Non-pigmented ciliary epithelial cell (primary cell): ENCODE results near the gene SMLR1.

ENCODE experiments used
- DNase-seq: peaks from one replicate; pipeline ENCODE4 v3.0.0-alpha.2; 2010; ENCODE audit warnings: low read depth

Gene SMLR1

GRCh38 chr6:130851026-130851425 is 23.8 kb downstream of the SMLR1 start:
- DNase-seq = no peak

- no peak for DNase-seq
Measured at GRCh38 chr6:130852844-130853554, 25.8 kb downstream of the SMLR1 start.

GRCh38 chr6:130853555-130854183 is 26.5 kb downstream of the SMLR1 start:
- peak; percentile 10 for DNase-seq

DNA sequence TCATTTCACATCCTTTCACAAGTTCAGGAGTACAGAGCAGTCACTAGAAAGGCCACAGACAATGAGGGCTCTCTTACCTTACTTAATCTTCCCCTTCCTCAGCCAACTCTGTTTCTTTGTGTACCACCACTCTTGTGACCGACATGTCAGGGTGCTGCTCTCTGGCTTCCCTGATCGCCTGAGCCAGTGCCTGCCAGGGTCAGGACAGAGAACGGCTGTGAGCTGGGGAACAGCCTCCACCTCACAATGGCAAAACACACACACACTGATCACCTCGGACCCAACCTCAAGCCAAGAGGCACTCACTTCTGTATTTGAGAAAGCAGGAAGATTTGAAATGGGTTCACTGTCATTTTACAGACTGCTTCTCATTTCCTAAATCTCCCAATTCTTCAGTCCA is 30.8 kb downstream of the SMLR1 start:
- no peak for DNase-seq

GRCh38 chr6:130858498-130859160 is 31.4 kb downstream of the SMLR1 start:
- no peak for DNase-seq

DNA sequence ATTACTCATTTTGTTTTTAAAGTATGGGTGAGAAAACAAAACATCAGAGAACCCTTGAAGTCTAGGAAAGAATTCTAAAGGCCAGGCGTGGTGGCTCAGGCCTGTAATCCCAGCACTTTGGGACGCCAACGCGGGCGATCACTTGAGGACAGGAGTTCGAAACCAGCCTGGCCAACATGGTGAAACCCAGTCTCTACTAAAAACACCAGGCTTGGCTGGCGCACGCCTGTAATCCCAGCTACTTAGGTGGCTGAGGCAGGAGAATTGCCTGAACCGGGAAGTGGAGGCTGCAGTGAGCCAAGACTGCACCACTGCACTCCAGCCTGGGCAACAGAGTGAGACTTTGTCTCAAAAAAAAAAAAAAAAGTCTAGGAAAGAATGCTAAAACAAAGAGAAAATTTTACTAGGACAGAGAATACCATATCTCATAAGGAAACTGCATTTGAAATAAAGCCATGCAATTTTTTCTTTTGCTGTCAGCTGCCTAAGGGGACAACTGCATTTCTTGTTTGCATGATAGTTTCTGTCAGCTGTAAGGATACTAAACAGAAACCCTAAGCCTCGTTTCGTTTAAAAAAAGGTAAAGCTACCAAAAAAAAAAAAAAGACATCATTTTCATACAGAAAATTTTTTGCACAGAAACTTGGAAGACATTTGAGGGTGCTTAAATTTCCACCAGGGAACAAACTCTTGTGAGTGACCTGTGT is 32.1 kb downstream of the SMLR1 start:
- DNase-seq = no peak

GRCh38 chr6:130862370-130862769 is 35.2 kb downstream of the SMLR1 start:
- DNase-seq = no peak

- DNase-seq = no peak
Measured at GRCh38 chr6:130863415-130864230, 36.4 kb downstream of the SMLR1 start.

- DNase-seq = no peak
Measured at GRCh38 chr6:130864344-130864743, 37.1 kb downstream of the SMLR1 start.

DNA sequence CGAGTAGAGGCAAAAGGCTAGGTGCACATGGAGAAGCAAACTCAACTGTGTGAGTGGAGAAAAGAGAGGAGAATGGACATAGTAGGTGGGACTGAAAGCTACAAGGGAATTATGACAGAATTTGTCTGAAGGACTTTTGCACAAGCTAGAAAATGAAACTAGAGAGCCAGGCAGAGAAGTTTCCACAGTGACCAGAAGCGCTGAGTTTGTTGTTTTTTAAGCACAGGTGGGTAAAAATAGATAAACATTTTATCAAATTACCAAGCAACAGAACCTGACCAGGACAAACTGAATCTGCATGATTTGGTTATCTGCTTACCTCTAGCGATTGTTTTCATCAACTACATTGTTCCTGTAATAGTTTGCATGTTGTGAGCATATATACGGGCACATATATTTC is 38.6 kb downstream of the SMLR1 start:
- no peak for DNase-seq

DNA sequence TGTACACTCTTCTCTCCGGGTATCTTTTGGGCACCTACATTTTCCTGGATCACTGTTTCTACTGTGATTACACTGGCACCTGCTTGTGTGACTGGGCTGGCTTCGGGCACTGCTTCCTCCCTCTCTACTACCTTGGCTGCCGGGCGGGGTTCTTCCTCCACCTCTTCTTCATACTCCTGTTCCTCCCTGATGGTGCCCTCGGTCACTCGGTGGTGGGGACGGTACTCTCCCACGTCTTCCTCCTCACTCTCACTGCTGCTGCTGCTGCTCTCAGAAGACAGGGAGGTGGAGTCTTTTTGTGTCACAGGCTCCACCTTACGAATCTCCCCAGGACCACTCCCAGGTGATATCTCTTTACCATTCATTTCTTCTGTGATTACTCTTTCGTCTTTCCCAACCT is 42.5 kb downstream of the SMLR1 start:
- DNase-seq = no peak

DNA sequence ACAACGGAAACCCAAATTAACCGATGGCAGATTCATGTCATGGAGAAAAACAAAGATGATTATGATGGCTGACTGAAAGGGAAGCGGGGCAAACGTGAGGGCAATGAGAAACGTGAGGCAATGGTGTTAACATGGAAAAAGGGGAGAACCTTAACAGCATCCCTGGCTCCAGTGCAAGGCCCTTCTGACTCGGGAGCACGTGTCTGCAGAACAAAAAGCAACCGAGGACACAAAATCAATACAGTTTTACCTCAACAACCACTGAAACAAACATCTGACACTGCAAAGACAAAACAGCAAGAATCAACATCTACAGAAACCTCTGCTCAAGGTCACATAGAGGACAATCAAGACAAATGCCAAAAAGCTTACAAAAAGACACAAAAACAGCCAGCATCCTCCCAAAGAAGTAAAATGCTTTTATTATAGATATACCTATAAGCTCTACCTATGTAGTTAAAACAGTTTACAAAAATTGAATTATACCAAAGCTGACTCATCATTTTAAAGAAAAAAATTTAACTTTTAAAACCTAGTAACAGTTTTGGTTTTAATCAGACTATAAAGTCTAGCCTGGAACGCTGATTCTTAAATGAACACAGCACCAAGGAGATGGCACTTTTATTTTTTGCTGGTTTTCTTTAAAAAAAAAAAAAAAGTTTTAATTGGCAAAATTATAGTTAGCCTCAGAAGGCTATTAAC is 43.1 kb downstream of the SMLR1 start:
- no peak for DNase-seq

DNA sequence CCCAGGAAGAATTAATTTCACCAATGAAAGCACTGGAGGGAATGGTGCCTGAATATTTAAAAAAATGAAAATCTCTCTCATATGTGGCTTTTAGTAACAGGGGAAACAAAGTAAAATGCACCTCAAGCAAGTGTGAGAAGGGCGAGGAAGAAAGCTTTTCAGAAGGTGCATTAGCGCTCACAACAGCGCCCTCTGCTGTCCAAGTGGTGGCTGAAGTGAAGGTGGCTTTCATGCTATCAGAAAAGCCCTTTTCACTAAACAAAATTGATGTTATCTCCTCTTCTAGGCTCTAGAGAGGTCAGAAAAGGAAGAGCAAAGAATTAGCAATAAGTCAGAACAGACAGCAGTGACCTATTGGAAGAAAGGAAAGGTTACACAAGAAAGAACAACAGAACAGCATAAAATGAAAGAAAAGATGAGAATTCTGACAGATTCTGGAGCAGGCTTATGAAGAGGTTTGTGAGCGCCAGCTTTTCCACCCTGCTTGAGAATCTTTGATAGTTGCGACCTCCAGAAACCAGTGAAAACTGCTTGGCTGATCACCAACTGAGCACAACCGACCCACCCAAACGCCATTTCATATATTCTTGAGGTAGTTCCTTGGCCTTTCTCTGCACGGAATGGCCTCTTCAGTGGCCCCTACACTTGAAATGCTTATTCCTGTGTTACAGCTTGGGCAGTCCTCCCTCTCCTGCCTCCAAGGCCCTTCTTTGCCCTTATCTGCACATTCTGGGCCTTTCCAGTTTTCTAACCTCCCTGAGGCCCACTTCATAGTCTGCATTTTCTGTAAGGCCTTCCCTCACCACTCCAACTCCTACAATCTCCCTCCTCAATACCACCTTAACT is 45.3 kb downstream of the SMLR1 start:
- DNase-seq = peak; percentile 6

GRCh38 chr6:130873746-130874145 is 46.5 kb downstream of the SMLR1 start:
- DNase-seq = no peak

DNA sequence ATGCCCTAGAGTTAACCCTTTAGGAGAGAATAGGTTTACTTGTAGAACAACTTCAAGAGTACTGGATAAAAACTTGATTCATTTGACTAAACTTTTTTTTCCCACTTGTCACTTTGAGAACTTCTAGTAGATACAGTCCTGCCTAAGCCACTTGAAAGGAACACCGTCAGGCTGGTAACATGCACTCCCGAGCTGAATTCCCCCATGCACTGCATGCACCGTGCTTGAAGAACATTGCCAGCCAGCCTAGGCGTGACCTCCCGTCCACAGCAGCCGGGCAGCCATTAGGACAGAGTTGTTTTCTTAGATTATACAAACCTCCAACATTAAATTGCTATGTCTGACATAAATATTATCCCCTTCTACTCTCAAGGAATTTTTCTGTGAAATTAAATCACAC is 52.6 kb downstream of the SMLR1 start:
- DNase-seq = no peak

- DNase-seq = no peak
Measured at GRCh38 chr6:130882370-130882769, 55.2 kb downstream of the SMLR1 start.

GRCh38 chr6:130885392-130886192 is 58.4 kb downstream of the SMLR1 start:
- no peak for DNase-seq
